Esophagus squamous epithelium (tissue), 4 donors: Measurements from ENCODE around the gene GABRA5.

ENCODE experiments used
- POLR2A ChIP-seq, 4 donors: fragments of 450-650 bp; IDR thresholded peaks; one replicate each; pipeline ENCODE4 v1.6.1; 2017; ENCODE audit warnings: antibody characterized with exemption in 4 of 4, mild to moderate bottlenecking in 4 of 4, moderate library complexity in 3 of 4
- TF ChIP-seq, protein P1 (sequence below), 6 experiments: fragments of 450-650 bp in 4 of 6; fragments of 200-600 bp in 2 of 6; sonication (generic) in 2 of 6; IDR thresholded peaks; one replicate each; pipeline ENCODE4 v1.5.1; 2016 to 2019; ENCODE audit warnings: antibody characterized with exemption in 6 of 6, mild to moderate bottlenecking in 4 of 6, moderate library complexity in 4 of 6

DNA sequence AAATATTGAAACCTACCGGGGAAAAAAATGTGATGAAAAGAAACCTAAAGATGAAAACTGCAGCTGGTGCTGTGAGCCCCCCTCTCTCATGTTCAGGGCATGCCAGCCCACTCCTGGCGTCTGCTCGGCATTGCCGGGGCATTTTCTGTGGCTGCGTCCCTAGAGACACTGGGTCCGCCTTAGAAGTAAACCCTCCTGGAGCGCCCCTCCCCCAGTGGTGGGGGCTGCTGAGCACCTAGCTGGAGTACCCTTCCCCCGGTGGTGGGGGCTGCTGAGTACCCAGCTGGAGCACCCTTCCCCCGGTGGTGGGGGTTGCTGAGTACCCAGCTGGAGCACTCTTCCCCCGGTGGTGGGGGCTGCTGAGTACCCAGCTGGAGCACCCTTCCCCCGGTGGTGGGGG is 24.5 kb upstream of the GABRA5 start:
- TF ChIP-seq, protein P1, sequence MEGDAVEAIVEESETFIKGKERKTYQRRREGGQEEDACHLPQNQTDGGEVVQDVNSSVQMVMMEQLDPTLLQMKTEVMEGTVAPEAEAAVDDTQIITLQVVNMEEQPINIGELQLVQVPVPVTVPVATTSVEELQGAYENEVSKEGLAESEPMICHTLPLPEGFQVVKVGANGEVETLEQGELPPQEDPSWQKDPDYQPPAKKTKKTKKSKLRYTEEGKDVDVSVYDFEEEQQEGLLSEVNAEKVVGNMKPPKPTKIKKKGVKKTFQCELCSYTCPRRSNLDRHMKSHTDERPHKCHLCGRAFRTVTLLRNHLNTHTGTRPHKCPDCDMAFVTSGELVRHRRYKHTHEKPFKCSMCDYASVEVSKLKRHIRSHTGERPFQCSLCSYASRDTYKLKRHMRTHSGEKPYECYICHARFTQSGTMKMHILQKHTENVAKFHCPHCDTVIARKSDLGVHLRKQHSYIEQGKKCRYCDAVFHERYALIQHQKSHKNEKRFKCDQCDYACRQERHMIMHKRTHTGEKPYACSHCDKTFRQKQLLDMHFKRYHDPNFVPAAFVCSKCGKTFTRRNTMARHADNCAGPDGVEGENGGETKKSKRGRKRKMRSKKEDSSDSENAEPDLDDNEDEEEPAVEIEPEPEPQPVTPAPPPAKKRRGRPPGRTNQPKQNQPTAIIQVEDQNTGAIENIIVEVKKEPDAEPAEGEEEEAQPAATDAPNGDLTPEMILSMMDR (IDR thresholded peaks at IDR 0.05), result no peak
- no peak for TF ChIP-seq POLR2A (IDR thresholded peaks at IDR 0.05)
